H1 (cell line): Measurements from ENCODE around the gene NSUN6. TPM values are rescaled to one million over a fixed set of nuclear protein-coding genes. Genes with fewer than 3 reads are reported as not detected.

Experiments used
- CTCF ChIA-PET: fragments of 300-600 bp; sonication (Branson Sonifier 250); formaldehyde crosslinking; loops from one replicate; lab custom pipeline; 2021; ENCODE audit not compliant: partially characterized antibody; lab: Charles Lee
- POLR2A ChIA-PET: fragments of 300-600 bp; sonication (Branson Sonifier 250); formaldehyde crosslinking; loops from one replicate; lab custom pipeline; 2021; ENCODE audit warnings: inconsistent platforms; ENCODE audit not compliant: partially characterized antibody; lab: Charles Lee
- DNase-seq, 2 experiments: peaks; one replicate each; pipeline versions ENCODE4 v3.0.0 to v3.0.0-alpha.2; 2010 to 2022; ENCODE audit warnings: low spot score in 2 of 2, low read depth in 1 of 2, mixed read lengths in 1 of 2
- FAIRE-seq: peaks from 2 replicates; lab custom pipeline; 2011; peaks lifted over from hg19 to GRCh38; lab: Jason Lieb, UNC
- H2AFZ ChIP-seq: 2 replicates; pipeline ENCODE4 v1.8.1; 2012; ENCODE audit warnings: low read length, inconsistent platforms
- H2AK5ac ChIP-seq: 2 replicates; pipeline ENCODE4 v1.6.1; 2013; ENCODE audit warnings: low read depth, low read length
- H2BK120ac ChIP-seq: replicated peaks from 2 replicates; pipeline ENCODE3; 2013; ENCODE audit warnings: low read depth, low read length, inconsistent platforms
- H2BK12ac ChIP-seq: 2 replicates; pipeline ENCODE4 v1.6.1; 2013; ENCODE audit warnings: low read depth, low read length
- H2BK15ac ChIP-seq: 2 replicates; pipeline ENCODE4 v1.6.1; 2013; ENCODE audit warnings: low read length
- H2BK20ac ChIP-seq: 2 replicates; pipeline ENCODE4 v1.6.1; 2013; ENCODE audit warnings: low read length
- H2BK5ac ChIP-seq: 2 replicates; pipeline ENCODE4 v1.6.1; 2013; ENCODE audit warnings: low read depth, low read length
- H3K14ac ChIP-seq: 2 replicates; pipeline ENCODE4 v1.6.1; 2013; ENCODE audit warnings: inconsistent platforms; ENCODE audit not compliant: insufficient read length
- H3K18ac ChIP-seq: 2 replicates; pipeline ENCODE4 v1.6.1; 2013; ENCODE audit warnings: low read length; ENCODE audit errors: extremely low read depth
- H3K23ac ChIP-seq: 2 replicates; pipeline ENCODE4 v1.6.1; 2013; ENCODE audit warnings: inconsistent platforms; ENCODE audit not compliant: insufficient read length
- H3K23me2 ChIP-seq: 2 replicates; pipeline ENCODE4 v1.6.1; 2013; ENCODE audit warnings: low read depth, low read length
- H3K27ac ChIP-seq: 2 replicates; pipeline ENCODE4 v1.6.1; 2011; ENCODE audit warnings: low read depth, low read length, inconsistent platforms
- H3K27me3 ChIP-seq, 4 experiments: replicated peaks in 1 of 4; 1 replicate in 1 of 4; 2 replicates in 3 of 4; pipeline versions ENCODE4 v1.6.1 to v1.8.1; 2011 to 2013; ENCODE audit warnings: low read length in 3 of 4, mild to moderate bottlenecking in 3 of 4, inconsistent platforms in 2 of 4, mixed read lengths in 2 of 4, moderate library complexity in 1 of 4; ENCODE audit not compliant: control insufficient read depth in 3 of 4, insufficient read depth in 3 of 4; ENCODE audit errors: extremely low read depth in 1 of 4
- H3K36me3 ChIP-seq, 4 experiments: 2 replicates each; pipeline versions ENCODE4 v1.6.1 to v1.8.1; 2011 to 2013; ENCODE audit warnings: mild to moderate bottlenecking in 4 of 4, low read length in 3 of 4, moderate library complexity in 2 of 4, control low read depth in 1 of 4, inconsistent platforms in 1 of 4; ENCODE audit not compliant: insufficient read depth in 4 of 4, control insufficient read depth in 2 of 4
- H3K4ac ChIP-seq: replicated peaks from 2 replicates; pipeline ENCODE3; 2013; ENCODE audit warnings: low read length, low read depth, mixed read lengths, inconsistent platforms; ENCODE audit not compliant: insufficient read length
- H3K4me1 ChIP-seq, 4 experiments: replicated peaks in 1 of 4; 1 replicate in 1 of 4; 2 replicates in 3 of 4; pipeline versions ENCODE4 v1.6.1 to v1.8.1; 2011 to 2013; ENCODE audit warnings: low read length in 3 of 4, inconsistent platforms in 2 of 4, mixed read lengths in 1 of 4; ENCODE audit not compliant: insufficient read depth in 4 of 4, control insufficient read depth in 3 of 4
- H3K4me2 ChIP-seq, 2 experiments: 2 replicates each; pipeline versions ENCODE4 v1.6.1 to v1.8.1; 2011 to 2013; ENCODE audit warnings: low read depth in 2 of 2, low read length in 2 of 2, control low read depth in 1 of 2, inconsistent platforms in 1 of 2, mild to moderate bottlenecking in 1 of 2; ENCODE audit not compliant: insufficient read depth in 1 of 2
- H3K4me3 ChIP-seq, 4 experiments: fragments of 200-600, 300-600 bp in 1 of 4; sonication (generic), shearing (Covaris generic), sonication (Bioruptor Twin) in 1 of 4; 2 replicates each; pipeline versions ENCODE4 v1.5.1 to v1.8.1; 2011 to 2016; ENCODE audit warnings: low read length in 4 of 4, low read depth in 3 of 4, control low read depth in 2 of 4, inconsistent platforms in 2 of 4, mild to moderate bottlenecking in 2 of 4, mixed read lengths in 1 of 4, moderate library complexity in 1 of 4; ENCODE audit not compliant: insufficient read depth in 2 of 4; ENCODE audit errors: extremely low read depth in 1 of 4
- H3K56ac ChIP-seq: replicated peaks from 2 replicates; pipeline ENCODE3; 2013; ENCODE audit warnings: low read depth, mild to moderate bottlenecking, mixed read lengths, low read length, inconsistent platforms; ENCODE audit not compliant: insufficient read length
- H3K79me1 ChIP-seq: 2 replicates; pipeline ENCODE4 v1.6.1; 2013; ENCODE audit warnings: low read depth, low read length, control low read depth
- H3K79me2 ChIP-seq, 2 experiments: 2 replicates each; pipeline versions ENCODE4 v1.6.1 to v1.8.1; 2012 to 2013; ENCODE audit warnings: low read length in 2 of 2, mild to moderate bottlenecking in 2 of 2, inconsistent platforms in 1 of 2; ENCODE audit not compliant: insufficient read depth in 2 of 2, control insufficient read depth in 1 of 2
- H3K9ac ChIP-seq, 4 experiments: replicated peaks in 1 of 4; 1 replicate in 1 of 4; 2 replicates in 3 of 4; pipeline versions ENCODE4 v1.6.1 to v1.8.1; 2011 to 2013; ENCODE audit warnings: low read depth in 3 of 4, low read length in 3 of 4, control low read depth in 2 of 4, mild to moderate bottlenecking in 2 of 4, moderate library complexity in 2 of 4, inconsistent platforms in 1 of 4; ENCODE audit errors: extremely low read depth in 1 of 4
- H3K9me3 ChIP-seq, 2 experiments: 2 replicates each; pipeline versions ENCODE4 v1.6.1 to v1.8.1; 2012 to 2013; ENCODE audit warnings: mild to moderate bottlenecking in 2 of 2, moderate library complexity in 2 of 2, control low read depth in 1 of 2, inconsistent platforms in 1 of 2, low read depth in 1 of 2, low read length in 1 of 2, mixed read lengths in 1 of 2; ENCODE audit not compliant: insufficient read depth in 2 of 2
- H4K20me1 ChIP-seq, 2 experiments: replicated peaks in 1 of 2; 2 replicates each; pipeline versions ENCODE3 to v1.8.1; 2011 to 2013; ENCODE audit warnings: inconsistent platforms in 2 of 2, low read length in 2 of 2, mild to moderate bottlenecking in 1 of 2; ENCODE audit not compliant: insufficient read depth in 2 of 2, control insufficient read depth in 1 of 2
- H4K5ac ChIP-seq: 2 replicates; pipeline ENCODE4 v1.6.1; 2013; ENCODE audit warnings: low read length, low read depth, mixed read lengths, inconsistent platforms; ENCODE audit not compliant: insufficient read length
- H4K8ac ChIP-seq: 2 replicates; pipeline ENCODE4 v1.8.0; 2013; ENCODE audit warnings: mild to moderate bottlenecking, moderate library complexity, low read length, inconsistent platforms; ENCODE audit not compliant: insufficient read depth; ENCODE audit errors: extremely low read depth
- H4K91ac ChIP-seq: replicated peaks from 2 replicates; pipeline ENCODE3; 2013; ENCODE audit warnings: low read length, mixed read lengths, inconsistent platforms; ENCODE audit not compliant: insufficient read length
- ATF2 ChIP-seq: IDR thresholded peaks from 2 replicates; pipeline ENCODE4 v1.6.1; 2012; ENCODE audit warnings: low read length, inconsistent platforms
- ATF3 ChIP-seq: IDR thresholded peaks from 2 replicates; pipeline ENCODE4 v1.6.1; 2011; ENCODE audit warnings: low read depth, mild to moderate bottlenecking, low read length; ENCODE audit not compliant: insufficient read depth
- BACH1 ChIP-seq: IDR thresholded peaks from 2 replicates; pipeline ENCODE4 v1.6.1; 2012; ENCODE audit warnings: low read length, improper control_type of control experiment
- CREB1 ChIP-seq: IDR thresholded peaks from 2 replicates; pipeline ENCODE4 v1.6.1; 2012; ENCODE audit warnings: inconsistent platforms
- EZH2 ChIP-seq: fragments of 200-600 bp; sonication (generic); IDR thresholded peaks from 2 replicates; pipeline ENCODE4 v1.7.1; 2012; ENCODE audit warnings: low read depth, mild to moderate bottlenecking, moderate library complexity, low read length, inconsistent platforms; ENCODE audit not compliant: severe bottlenecking
- MAX ChIP-seq: IDR thresholded peaks from 2 replicates; pipeline ENCODE4 v1.6.1; 2012; ENCODE audit warnings: inconsistent platforms
- POU5F1 ChIP-seq: IDR thresholded peaks from 2 replicates; pipeline ENCODE4 v1.6.1; 2011; ENCODE audit warnings: low read depth, mild to moderate bottlenecking, low read length, moderate library complexity
- SP4 ChIP-seq: IDR thresholded peaks from 2 replicates; pipeline ENCODE4 v1.6.1; 2012; ENCODE audit warnings: low read length, inconsistent platforms
- SRF ChIP-seq: IDR thresholded peaks from 2 replicates; pipeline ENCODE4 v1.6.1; 2011; ENCODE audit warnings: mild to moderate bottlenecking, low read depth, low read length, moderate library complexity
- TAF7 ChIP-seq: optimal IDR thresholded peaks from 2 replicates; pipeline ENCODE3; 2011; ENCODE audit warnings: low read depth, mild to moderate bottlenecking, inconsistent platforms, low read length, moderate library complexity, borderline replicate concordance
- TBP ChIP-seq: IDR thresholded peaks from 2 replicates; pipeline ENCODE4 v1.6.1; 2011; ENCODE audit warnings: low read depth, low read length, improper control_type of control experiment
- TEAD4 ChIP-seq: IDR thresholded peaks from 2 replicates; pipeline ENCODE4 v1.6.1; 2012; ENCODE audit warnings: low read depth, low read length, inconsistent platforms, mixed read lengths
- ZNF274 ChIP-seq: IDR thresholded peaks from 2 replicates; pipeline ENCODE4 v1.7.0; 2012; ENCODE audit warnings: low read length, borderline replicate concordance; ENCODE audit errors: extremely low read depth
- WGBS, 2 experiments: shearing (Covaris generic) in 1 of 2; methylation state at CpG; one replicate each; pipeline versions ENCODE4 v1.1.6 to v1.1.7; 2013 to 2015; ENCODE audit warnings: low lambda C conversion rate in 2 of 2, mixed read lengths in 2 of 2, inconsistent platforms in 1 of 2, low coverage in 1 of 2, missing lambda C conversion rate in 1 of 2; ENCODE audit not compliant: insufficient replicate concordance in 2 of 2, insufficient coverage in 1 of 2, insufficient read length in 1 of 2; ENCODE audit errors: extremely low coverage in 1 of 2, missing lambda C conversion rate in 1 of 2; 5-methylcytosine and 5-hydroxymethylcytosine counted together
- polyA plus RNA-seq, 7 experiments: library from polyadenylated mRNA; depleted of rRNA in 3 of 7; stranded (reverse) in 5 of 7; unstranded in 2 of 7; fragments of >200 nt in 5 of 7; fragments of 200-250 nt in 2 of 7; gene quantifications; 1 replicate in 5 of 7; 2 replicates in 1 of 7; 4 replicates in 1 of 7; pipeline versions ENCODE4 v1.2.1 to v1.2.3, GENCODE V29; 2011 to 2013; ENCODE audit warnings: missing spikeins in 2 of 7, mixed read lengths in 2 of 7
- total RNA-seq: library from RNA; stranded (reverse); fragmentation: NEBNext Ultra II Directional; extraction: Animal tissue kit (Norgen Biotek cat#: 25700); gene quantifications from 2 replicates; pipeline ENCODE4 v1.2.1, GENCODE V29; 2021

NSUN6 gene
- total and polyA plus RNA-seq, 2 of the 8 experiments (the other 6 are each of a cell fraction or from before 2014, with no cell fraction given) = 5.9 to 14.4 TPM

- no peak overlapping the region for H2AK5ac ChIP-seq
- 96% methylated on average over 3 of the region's 3 CpGs; no CpG with 5 or more reads in 1 of the 2 experiments for WGBS, 2 experiments
- no peak overlapping the region for H2BK20ac ChIP-seq
- no peak overlapping the region for H3K56ac ChIP-seq
- no peak overlapping the region for H3K4me2 ChIP-seq
- peaks cover 16 to 23% of the 10 kb centered on the region in 2 experiments for H3K79me2 ChIP-seq
- no peaks in the 10 kb centered on the region for H3K9me3 ChIP-seq
- no peak overlapping the region for H4K5ac ChIP-seq
- POLR2A ChIA-PET = no interaction called here
- H3K4ac ChIP-seq = no peak overlapping the region
- CTCF ChIA-PET = no interaction called here
- FAIRE-seq (no peak), DNase-seq (no peak)
- peaks cover 10% of the 10 kb centered on the region for H3K23me2 ChIP-seq
- no peak overlapping the region for H2BK5ac ChIP-seq
- H3K9ac ChIP-seq = no peak overlapping the region
- H3K27ac ChIP-seq = no peak overlapping the region
- no peaks in the 10 kb centered on the region for H3K27me3 ChIP-seq
- no peak overlapping the region for H3K14ac ChIP-seq
- H3K79me1 ChIP-seq = no peaks in the 10 kb centered on the region
- peaks cover 2 to 7% of the 10 kb centered on the region in 2 experiments for H4K20me1 ChIP-seq
- H4K91ac ChIP-seq = no peak overlapping the region
- H2BK12ac ChIP-seq = no peak overlapping the region
- no peaks in the 10 kb centered on the region for H3K36me3 ChIP-seq
- H3K4me3 ChIP-seq = no peak overlapping the region
- H4K8ac ChIP-seq = no peak overlapping the region
- H2BK15ac ChIP-seq = no peak overlapping the region
- H3K23ac ChIP-seq = no peak overlapping the region
- H3K4me1 ChIP-seq = peaks cover 0 to 12% (median 1%) of the 10 kb centered on the region in 4 experiments; a peak in 4 of 7 replicates
- no peak overlapping the region for H2BK120ac ChIP-seq
- no peak overlapping the region for H3K18ac ChIP-seq
- no peak overlapping the region for H2AFZ ChIP-seq
- no peak for TF ChIP-seq SRF
- TF ChIP-seq POU5F1 = no peak
- TF ChIP-seq TEAD4 = no peak
- TF ChIP-seq CREB1 = no peak
- no peak for TF ChIP-seq TAF7
- no peak for TF ChIP-seq ATF3
- TF ChIP-seq SP4 = no peak
- no peak for TF ChIP-seq TBP
- no peak for TF ChIP-seq ZNF274
- no peak for TF ChIP-seq EZH2
- no peak for TF ChIP-seq MAX
- no peak for TF ChIP-seq ATF2
- TF ChIP-seq BACH1 = no peak
Measured at GRCh38 chr10:18656724-18657123, 5.3 kb upstream of the NSUN6 start.
